Measurements from ENCODE around the gene FKRP.
A peak's percentile ranks its signal among the peaks of the same experiment; 100 is the strongest.

The FKRP gene

GRCh38 chr19:46732172-46732938, 13.5 kb upstream of the FKRP start:
- DNase-seq (ENCODE audit: low spot score): no peak

DNA sequence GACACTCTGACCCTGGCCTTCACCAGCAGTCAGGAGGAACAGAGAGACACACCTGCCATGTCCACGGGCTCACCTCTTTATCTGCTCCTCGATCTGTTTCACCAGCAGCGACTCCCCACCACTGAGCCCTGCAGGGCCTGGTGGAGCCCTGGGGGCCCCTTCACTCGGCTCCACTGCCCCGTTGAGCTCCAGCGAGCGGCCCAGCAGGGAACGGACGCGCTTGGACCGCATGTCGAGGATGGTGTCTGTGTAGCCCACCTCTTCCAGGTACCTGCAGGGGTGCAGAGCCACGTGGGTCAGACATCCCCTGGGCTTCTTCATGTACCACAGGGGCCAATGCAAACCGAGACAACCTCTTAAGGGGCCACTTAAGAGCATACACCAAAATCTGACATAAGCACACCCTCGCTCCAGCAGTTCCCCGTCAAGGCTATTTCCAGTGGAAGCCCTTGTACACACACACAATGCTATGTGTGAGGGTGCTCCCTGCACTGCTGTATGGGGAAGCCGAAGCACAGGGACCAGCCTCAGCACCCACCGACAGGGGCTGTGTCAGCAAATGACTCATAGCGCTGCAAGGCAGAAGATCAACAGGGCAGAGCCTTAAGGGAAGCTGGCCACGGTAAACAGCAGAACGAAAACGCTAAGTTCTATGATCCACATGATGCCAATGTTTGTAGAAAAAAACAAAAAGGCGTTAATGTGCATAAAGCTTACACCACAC, 12.7 kb upstream of the FKRP start:
- DNase-seq (ENCODE audit: low spot score): no peak

DNA sequence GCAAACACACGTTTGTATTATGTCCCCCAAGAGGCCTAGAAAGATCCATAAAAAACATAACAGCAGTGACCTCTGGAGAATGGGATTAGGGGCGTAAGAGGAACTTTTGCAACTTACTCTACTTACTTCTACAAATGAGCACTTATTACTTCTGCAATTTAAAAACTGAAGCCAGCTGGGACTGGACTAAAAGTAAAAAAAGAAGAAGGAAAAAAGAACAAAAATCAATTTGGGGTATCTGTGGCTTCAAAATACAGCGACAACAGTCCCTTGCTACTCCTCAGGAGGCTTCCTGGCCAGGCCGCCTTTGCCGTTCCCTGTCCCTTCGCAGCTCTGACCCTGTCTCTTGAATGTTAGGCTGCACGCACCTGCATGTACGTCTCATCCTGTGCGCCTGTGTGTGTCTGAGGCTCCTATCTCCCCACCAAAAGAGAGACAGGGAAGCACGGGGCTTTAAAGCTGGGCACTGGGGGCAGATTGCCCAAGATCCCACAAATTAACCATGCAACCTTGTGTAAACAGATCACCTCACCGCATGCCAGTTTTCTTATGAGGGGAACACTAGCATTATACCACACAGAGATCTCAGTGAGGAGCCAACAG, 12.1 kb upstream of the FKRP start:
- DNase-seq (ENCODE audit: low spot score): no peak

DNA sequence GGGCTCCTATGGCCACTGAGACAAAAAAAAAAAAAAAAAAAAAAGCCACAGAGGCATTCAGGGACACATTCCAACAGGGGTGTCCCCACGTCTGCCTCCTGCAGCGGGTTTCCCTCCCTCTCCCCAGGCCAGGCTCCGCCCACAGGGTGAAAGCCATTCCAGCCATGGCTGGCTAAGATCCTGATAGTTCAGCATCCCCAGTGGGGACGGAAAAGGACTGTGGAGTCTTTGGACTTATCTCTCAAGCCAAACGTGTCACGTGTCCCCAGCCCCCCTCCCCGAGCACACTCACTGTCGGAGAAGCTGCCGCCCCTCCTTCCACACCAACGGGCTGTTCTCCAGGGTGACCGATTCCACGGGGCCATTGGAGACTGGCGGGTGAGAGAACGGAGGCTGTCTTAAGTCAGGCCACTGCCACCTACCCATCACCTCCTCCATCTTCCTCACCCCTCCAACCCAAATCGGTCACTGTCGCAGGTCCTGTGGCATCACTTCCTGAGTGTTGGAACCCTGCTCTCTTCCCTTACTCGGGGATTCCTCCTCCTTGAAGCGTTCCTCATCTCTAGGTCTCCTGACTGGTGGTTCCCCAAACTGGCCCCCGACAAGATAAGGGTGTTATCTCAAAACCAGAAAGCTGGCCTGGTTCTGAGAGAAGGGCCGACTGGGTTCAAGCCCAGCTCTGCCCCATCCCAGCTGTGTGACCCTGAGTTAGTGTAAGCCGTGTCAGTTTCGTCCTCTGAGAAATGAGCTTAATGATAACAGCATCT, 9.1 kb upstream of the FKRP start:
- DNase-seq (ENCODE audit: low spot score): no peak

GRCh38 chr19:46737298-46737654, 8.6 kb upstream of the FKRP start:
- DNase-seq (ENCODE audit: low spot score): no peak

DNA sequence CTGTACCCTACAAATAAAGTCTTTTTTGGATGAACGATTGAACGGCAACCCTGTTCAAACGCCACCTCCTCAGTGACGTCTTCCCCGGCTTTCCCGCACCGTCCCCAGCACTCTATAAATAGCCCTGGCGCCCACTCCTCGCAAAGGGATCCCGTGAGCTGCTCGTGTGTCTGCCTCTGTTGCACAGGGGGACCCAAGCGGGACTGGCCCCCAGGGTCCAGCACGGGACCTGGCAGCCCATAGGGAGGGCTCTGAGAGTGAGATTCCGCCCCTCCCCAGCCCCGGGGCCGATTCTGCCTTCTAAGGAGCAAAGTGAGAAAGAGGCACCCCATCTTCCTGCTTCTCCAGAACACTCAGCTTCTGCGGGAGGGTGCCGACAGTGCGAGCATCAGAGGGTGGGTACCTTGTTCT, 8.1 kb upstream of the FKRP start:
- DNase-seq (ENCODE audit: low spot score): no peak

GRCh38 chr19:46739290-46739771, 6.5 kb upstream of the FKRP start:
- no peak for DNase-seq (ENCODE audit: low spot score)

DNA sequence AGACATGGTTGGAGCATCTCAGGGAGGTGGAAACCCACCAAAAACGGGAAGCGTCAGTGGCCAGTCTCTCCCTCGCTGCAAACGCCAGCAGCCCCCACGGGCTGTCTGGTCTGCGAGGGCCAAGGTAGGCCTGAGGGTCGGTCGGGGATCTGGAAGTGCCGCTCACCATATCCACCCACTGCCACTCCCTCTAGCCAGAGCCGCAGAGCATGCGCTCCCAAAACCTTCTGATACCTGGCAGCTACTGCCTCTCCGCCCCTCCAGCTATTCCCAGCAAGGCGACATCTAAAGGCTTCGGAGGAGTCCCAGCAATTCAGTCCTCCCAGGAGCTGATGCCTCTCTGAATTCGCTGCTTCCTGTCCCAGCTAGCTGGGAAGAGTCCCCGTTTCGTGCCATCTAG, 4.4 kb upstream of the FKRP start:
- DNase-seq (ENCODE audit: low spot score): no peak

GRCh38 chr19:46742926-46743480, 2.9 kb upstream of the FKRP start:
- DNase-seq (ENCODE audit: low spot score): no peak

DNA sequence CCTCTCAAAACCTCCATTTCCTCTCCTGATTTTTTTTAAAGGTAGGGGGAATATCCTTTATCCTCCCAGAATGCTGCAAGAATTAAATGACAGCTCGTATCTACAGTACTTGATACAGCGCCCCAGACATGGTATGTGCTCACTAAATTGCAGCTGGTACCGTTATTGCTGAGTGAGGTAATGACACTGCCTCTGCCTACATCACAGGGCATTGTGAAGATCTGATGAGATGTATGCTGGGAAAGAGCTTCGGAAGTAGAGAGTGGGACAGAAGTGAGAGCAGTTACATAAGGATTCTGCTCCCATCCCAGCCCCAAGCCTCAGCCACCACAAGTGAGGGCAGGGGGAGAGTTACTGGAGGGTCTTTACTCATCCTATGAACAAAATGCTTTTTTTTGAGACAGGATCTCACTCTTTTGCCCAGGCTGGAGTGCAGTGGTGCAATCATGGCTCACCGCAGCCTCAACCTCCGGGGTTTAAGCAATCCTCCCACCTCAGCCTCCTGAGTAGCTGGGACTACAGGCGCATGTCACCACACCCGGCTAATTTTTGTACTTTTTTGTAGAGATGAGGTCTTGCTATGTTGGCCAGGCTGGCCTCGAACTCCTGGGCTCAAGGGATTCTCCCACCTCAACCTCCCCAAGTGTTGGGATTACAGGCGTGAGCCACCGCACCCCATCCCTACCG, 1.7 kb upstream of the FKRP start:
- DNase-seq (ENCODE audit: low spot score): no peak

- no peak for DNase-seq (ENCODE audit: low spot score)
Measured at GRCh38 chr19:46745030-46745429, 827 bp upstream of the FKRP start.

DNA sequence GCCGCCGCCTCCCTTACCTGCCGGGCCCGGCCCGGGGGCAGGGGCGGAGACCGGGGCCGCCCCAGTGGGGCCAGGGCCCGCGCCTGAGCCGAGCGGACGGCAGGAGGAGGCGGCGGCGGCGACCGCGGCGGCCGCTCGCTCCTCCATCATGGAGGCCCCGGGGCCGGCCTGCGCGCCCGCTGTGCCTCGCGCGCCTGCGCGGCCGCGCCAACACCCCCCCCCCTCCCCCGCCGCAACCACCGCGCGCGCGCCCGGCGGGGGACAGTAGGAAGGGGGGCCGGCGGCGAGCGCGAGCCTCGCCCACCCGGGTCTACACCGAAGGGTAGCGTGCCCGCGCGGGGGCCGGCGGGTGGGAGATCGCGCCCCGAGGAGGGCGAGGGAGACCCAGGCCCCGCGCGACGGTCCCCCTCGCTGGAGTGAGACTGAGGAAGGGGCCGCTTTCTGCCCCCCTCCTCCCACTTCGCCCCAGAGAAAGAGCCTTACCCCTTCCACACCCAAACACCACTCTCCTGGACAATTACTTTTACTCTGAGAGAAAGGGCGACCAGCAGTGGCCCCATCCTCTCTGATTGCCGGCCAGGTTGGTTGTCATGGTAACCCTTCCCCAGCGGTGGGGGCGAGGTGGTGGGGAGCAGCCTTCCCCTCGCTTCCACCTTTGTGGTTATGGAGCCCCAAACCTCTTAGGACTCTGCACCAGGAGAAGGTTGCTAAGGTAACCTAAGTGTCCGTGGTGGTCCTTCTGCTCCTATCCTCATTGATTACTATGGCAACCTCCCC, 612 bp downstream of the FKRP start, which contains the start of gene STRN4:
STRN4 (minus strand) TSS at position 170 of the 777 bp plus-strand sequence; CDS start at position 150, 20 bp downstream.
- peak; percentile 58 for DNase-seq (ENCODE audit: low spot score)

DNA sequence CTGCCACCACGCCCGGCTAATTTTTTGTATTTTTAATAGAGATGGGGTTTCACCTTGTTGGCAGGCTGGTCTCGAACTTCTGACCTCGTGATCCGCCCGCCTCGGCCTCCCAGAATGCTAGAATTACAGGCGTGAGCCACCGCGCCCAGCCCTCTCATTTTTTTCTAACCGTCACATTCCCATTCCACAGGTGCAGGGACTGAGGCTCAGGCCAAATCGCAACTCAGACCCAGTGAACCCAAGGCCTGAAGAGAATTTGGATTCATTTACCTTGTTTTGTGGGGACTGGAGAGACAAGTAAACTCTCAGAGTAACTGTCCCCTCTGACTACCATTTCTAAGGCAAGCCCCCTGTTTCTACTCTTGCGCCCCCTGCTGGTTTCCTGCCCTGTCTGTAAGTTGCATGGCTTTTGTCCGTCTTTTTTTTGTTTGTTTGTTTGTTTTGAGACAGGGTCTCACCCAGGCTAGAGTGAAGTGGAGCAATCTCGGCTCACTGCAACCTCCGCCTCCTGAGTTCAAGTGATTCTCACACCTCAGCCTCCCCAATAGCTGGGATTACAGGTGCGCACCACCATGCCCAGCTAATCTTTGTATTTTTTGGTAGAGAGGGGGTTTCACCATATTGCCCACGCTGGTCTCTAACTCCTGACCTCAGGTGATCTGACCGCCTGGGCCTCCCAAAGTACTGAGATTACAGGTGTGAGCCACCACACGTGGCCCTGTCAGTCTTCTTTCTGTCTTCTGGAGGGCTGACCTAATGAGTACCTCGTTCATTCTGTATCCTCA, 2.7 kb downstream of the FKRP start:
- peak; percentile 52 for DNase-seq (ENCODE audit: low spot score)

DNA sequence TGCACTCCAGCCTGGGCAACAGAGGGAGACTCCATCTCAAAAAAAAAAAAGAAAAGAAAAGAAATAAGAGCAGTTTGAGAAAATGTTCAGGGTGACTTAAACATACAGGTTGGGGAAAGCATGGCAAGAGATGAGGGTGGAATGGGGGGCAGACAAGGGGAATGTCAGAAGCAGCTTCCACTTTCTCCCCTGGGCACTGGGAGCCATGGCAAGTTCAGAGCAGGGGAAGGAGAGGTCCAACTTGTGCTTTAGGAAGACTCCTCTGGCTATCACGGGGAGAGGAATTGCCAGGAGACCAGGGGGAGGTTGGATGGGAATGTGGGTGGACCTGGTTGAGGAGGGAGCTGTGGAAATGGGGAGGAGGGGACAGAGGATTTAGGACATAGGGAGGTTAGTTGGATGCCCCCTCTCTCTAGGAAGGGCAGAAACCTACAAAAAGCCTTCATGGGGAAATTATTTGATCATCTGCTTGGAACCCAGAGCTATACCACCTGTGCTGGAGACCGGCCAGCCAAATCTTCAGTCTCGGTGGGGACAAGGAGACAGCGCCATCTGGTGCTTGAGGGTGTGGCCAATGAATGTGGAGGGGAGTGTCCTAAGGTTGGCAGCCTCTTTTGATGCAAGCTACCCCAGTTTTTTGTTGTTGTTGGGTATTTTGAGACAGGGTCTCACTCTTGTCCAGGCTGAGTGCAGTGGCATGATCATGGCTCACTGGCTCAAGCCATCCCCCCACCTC, 7.7 kb downstream of the FKRP start:
- DNase-seq (ENCODE audit: low spot score): peak; percentile 39

DNA sequence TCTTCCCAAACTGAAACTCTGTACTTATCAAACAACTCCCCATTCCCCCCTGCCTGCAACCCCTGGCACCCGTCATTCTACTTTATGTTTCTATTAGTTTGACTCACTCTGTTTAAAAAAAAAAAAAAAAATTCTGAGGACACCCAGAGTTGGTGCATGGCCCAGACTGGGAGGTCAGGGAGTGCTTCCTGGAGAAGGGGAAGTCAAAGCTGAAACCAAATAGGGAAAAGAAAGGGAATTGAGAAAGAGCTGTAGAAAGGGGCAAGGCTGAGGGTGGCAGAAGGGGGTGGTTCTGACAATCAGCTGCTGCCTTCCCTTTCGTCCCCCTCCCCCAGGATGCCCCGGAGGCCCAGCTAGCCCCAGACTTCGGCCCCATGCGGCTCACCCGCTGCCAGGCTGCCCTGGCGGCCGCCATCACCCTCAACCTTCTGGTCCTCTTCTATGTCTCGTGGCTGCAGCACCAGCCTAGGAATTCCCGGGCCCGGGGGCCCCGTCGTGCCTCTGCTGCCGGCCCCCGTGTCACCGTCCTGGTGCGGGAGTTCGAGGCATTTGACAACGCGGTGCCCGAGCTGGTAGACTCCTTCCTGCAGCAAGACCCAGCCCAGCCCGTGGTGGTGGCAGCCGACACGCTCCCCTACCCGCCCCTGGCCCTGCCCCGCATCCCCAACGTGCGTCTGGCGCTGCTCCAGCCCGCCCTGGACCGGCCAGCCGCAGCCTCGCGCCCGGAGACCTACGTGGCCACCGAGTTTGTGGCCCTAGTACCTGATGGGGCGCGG, 9.4 kb downstream of the FKRP start:
- no peak for DNase-seq (ENCODE audit: low spot score)

DNA sequence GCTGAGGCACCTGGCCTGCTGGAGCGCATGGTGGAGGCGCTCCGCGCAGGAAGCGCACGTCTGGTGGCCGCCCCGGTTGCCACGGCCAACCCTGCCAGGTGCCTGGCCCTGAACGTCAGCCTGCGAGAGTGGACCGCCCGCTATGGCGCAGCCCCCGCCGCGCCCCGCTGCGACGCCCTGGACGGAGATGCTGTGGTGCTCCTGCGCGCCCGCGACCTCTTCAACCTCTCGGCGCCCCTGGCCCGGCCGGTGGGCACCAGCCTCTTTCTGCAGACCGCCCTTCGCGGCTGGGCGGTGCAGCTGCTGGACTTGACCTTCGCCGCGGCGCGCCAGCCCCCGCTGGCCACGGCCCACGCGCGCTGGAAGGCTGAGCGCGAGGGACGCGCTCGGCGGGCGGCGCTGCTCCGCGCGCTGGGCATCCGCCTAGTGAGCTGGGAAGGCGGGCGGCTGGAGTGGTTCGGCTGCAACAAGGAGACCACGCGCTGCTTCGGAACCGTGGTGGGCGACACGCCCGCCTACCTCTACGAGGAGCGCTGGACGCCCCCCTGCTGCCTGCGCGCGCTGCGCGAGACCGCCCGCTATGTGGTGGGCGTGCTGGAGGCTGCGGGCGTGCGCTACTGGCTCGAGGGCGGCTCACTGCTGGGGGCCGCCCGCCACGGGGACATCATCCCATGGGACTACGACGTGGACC, 10.1 kb downstream of the FKRP start:
- no peak for DNase-seq (ENCODE audit: low spot score)

GRCh38 chr19:46756544-46756888, 10.7 kb downstream of the FKRP start:
- DNase-seq (ENCODE audit: low spot score): no peak

- DNase-seq (ENCODE audit: low spot score): no peak
Measured at GRCh38 chr19:46759206-46759605, 13.3 kb downstream of the FKRP start.

Measured in RKO (cell line).